Rectal smooth muscle tissue (tissue), 1 donor: ENCODE measurements around the gene STAC.
"Not testable (repeated sequence)": the region's sequence is repeated elsewhere in the genome, so short reads cannot be mapped to it uniquely, and the experiment has no call there.

Source experiments
- H3K27ac ChIP-seq: one replicate; pipeline ENCODE4 v1.7.0; 2013; ENCODE audit warnings: low read depth, low read length, inconsistent platforms
- H3K27me3 ChIP-seq: one replicate; pipeline ENCODE4 v1.7.0; 2013; ENCODE audit warnings: low read length; ENCODE audit not compliant: control insufficient read depth, insufficient read depth
- H3K36me3 ChIP-seq: one replicate; pipeline ENCODE4 v1.7.0; 2013; ENCODE audit warnings: low read length; ENCODE audit not compliant: control insufficient read depth, insufficient read depth
- H3K4me1 ChIP-seq: one replicate; pipeline ENCODE4 v1.7.0; 2013; ENCODE audit warnings: low read length; ENCODE audit not compliant: control insufficient read depth, insufficient read depth
- H3K4me3 ChIP-seq: one replicate; pipeline ENCODE4 v1.7.0; 2013; ENCODE audit warnings: low read length
- H3K9ac ChIP-seq: one replicate; pipeline ENCODE4 v1.7.0; 2013; ENCODE audit warnings: low read length

The STAC gene

DNA sequence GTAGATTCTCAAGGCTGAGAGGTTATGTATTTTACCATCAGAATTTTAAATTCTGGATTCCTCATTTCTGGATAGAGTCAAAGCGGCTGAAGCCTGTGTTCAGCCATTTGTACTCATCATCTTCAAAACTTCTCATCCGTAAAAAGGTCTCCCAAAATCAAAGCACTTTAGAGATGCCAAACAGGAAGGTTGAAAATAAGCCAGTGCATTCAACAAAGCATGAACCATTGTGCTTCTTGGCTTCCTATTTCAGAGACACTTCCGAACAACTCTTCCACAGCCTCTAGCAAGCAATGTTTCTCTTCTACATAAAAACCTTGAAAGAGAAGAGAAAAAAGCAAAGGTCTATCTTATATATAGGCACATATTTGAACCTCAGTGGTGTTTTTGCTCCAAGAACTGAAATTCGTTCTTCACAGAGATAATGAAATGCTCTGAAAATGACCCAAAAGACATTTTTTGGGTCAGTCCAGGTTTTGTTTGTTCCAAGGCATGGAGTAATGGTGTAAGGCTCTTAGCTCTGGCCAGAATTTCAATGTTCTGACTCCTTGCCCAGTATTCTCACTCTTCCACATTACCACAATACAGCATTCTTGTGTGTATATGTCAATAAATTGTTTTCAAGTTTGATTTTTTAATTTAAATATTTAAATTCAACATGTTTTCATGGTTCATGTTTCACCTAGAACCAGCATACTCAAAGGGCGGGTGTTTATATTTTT, 163.1 kb downstream of the STAC start:
- Histone ChIP-seq H3K27ac (no peak overlapping the region), H3K27me3 (no peaks in the 10 kb centered on the region), H3K4me3 (no peak overlapping the region), H3K4me1 (peaks cover 4% of the 10 kb centered on the region), H3K9ac (no peak overlapping the region), H3K36me3 (no peaks in the 10 kb centered on the region)

GRCh38 chr3:36546226-36546625, 165.9 kb downstream of the STAC start:
- Histone ChIP-seq H3K27me3 (no peaks in the 10 kb centered on the region), H3K27ac (no peak overlapping the region), H3K4me3 (no peak overlapping the region), H3K9ac (no peak overlapping the region), H3K36me3 (no peaks in the 10 kb centered on the region), H3K4me1 (peaks cover 4% of the 10 kb centered on the region)

GRCh38 chr3:36548712-36549111, 168.4 kb downstream of the STAC start:
- Histone ChIP-seq H3K27me3 (no peaks in the 10 kb centered on the region), H3K27ac (no peak overlapping the region), H3K4me1 (peaks cover 4% of the 10 kb centered on the region), H3K36me3 (no peaks in the 10 kb centered on the region), H3K4me3 (no peak overlapping the region), H3K9ac (no peak overlapping the region)

DNA sequence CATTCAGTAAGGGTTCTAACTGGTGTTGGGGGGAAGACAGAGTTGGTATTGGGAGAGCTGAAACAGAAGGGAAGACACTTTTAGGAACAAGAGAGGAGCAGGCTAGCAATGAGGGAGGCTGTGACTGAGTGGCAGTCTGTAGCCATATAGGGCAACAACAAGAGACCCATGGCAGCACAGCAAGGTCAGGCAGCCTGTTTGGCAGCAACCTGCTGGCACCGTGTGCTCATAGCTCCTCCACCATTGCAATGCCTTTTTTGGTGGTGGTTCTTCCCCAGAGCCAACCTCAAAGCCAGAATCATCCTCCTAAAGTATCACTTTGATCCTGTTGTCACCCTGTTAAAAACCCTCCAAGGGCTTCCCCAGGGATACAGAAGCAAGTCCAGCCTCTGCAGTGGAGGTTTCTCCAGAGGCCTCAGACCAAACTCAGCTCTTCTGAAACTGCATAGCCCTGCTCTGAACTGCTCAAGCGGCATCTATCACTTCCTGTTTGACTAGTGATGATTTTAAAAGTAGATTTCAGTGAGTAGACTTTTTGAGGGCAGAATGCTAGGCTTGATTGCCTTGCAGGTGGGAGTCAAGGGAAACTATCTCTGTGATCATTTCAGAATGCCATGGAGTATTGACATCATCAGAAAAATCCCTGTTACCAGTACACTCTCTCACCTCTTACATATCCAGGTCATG, 176.9 kb downstream of the STAC start:
- no peak overlapping the region for H3K4me3 ChIP-seq
- H3K9ac ChIP-seq: no peak overlapping the region
- peak overlapping the region; percentile 53 for H3K27ac ChIP-seq
- H3K36me3 ChIP-seq: no peaks in the 10 kb centered on the region
- no peaks in the 10 kb centered on the region for H3K27me3 ChIP-seq
- H3K4me1 ChIP-seq: peaks cover 4% of the 10 kb centered on the region

GRCh38 chr3:36557708-36558421, 177.6 kb downstream of the STAC start:
- Histone ChIP-seq H3K27ac (peak overlapping the region; percentile 53), H3K36me3 (no peaks in the 10 kb centered on the region), H3K9ac (no peak overlapping the region), H3K4me1 (peaks cover 4% of the 10 kb centered on the region), H3K27me3 (no peaks in the 10 kb centered on the region), H3K4me3 (no peak overlapping the region)

- Histone ChIP-seq H3K27ac (no peak overlapping the region), H3K4me1 (peaks cover 4% of the 10 kb centered on the region), H3K9ac (no peak overlapping the region), H3K36me3 (no peaks in the 10 kb centered on the region), H3K4me3 (no peak overlapping the region), H3K27me3 (no peaks in the 10 kb centered on the region)
Observed at GRCh38 chr3:36558961-36559360, 178.7 kb downstream of the STAC start.

DNA sequence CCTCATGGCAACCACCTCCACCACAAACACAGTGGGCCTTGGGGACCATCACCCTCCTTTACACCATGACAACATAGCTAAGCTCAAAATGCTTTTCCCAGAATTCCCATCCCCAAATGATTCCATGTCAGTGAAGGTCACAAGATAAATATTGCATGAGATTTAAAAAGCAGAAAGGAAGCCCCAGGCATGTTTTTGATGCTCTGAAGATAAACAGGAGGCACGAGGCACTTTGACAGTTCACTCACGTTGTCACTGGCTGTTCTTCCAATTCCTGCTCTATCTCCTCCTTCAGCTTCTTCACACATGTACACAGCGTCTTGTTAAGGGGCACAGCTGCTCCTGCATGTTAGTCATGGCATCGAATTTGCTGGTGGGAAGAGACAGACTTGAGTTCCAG, 180.4 kb downstream of the STAC start:
- no peak overlapping the region for H3K9ac ChIP-seq
- H3K36me3 ChIP-seq: no peaks in the 10 kb centered on the region
- no peak overlapping the region for H3K4me3 ChIP-seq
- peaks cover 4% of the 10 kb centered on the region for H3K4me1 ChIP-seq
- no peaks in the 10 kb centered on the region for H3K27me3 ChIP-seq
- no peak overlapping the region for H3K27ac ChIP-seq

DNA sequence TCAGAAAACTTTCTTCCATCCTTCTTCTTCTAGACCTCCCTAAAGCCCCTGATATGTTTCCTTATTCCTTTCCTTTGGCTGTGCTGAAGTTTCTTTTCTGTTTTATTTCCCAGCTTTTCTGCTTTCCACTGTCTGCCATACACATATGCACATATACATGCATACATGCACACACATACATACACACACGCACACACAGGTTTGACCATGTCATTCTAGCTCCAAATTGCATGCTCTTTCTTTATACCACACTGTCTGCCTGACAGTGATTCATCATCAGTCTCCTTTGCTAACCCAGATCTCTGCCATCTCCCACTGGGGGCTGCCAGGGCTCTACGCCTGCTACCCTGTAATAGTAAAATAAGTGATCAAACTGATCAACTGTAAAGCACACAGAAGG, 181.3 kb downstream of the STAC start:
- Histone ChIP-seq H3K4me1 (peaks cover 4% of the 10 kb centered on the region), H3K4me3 (no peak overlapping the region), H3K9ac (no peak overlapping the region), H3K27me3 (no peaks in the 10 kb centered on the region), H3K36me3 (no peaks in the 10 kb centered on the region), H3K27ac (no peak overlapping the region)

DNA sequence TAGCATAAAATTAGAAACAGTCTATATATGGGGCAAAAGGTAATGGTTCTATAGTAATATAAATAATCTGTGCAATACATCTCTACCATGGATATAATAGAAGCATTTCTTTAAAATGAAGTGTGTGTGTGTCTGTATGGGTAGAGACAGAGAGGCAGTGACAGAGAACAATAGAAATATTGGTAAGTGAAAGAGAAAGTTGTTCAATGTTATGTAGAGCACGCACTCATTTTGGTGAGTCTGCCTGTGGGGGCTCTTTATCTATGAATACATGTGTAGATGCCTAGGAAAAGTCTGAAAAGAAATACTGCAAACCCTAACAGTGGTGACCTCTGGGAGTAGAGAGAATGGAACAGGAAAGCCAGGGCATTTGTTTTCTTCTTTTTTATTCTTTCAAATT, 182.6 kb downstream of the STAC start:
- Histone ChIP-seq H3K4me3 (no peak overlapping the region), H3K9ac (no peak overlapping the region), H3K4me1 (no peaks in the 10 kb centered on the region), H3K36me3 (no peaks in the 10 kb centered on the region), H3K27ac (no peak overlapping the region), H3K27me3 (no peaks in the 10 kb centered on the region)

DNA sequence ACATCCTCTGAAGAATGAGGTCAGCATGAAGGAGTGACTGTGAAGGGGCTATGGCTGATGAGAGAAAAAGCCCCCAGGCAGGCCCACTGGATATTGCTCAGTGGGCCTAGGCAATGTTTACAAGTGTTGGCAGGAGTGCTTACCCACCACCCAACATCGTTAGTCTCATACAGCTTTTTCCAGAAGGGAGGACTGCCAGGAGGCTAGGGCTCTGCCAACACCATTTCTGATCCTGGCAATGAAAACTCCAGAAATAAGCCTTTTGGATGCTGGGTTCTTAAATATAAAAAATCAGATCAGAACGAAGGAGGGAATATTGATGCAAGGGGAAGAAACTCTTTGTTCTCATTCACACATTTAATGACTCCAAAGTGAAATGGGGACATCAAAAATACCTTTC, 194.9 kb downstream of the STAC start:
- no peaks in the 10 kb centered on the region for H3K4me1 ChIP-seq
- H3K36me3 ChIP-seq: no peaks in the 10 kb centered on the region
- H3K4me3 ChIP-seq: no peak overlapping the region
- H3K9ac ChIP-seq: no peak overlapping the region
- H3K27me3 ChIP-seq: no peaks in the 10 kb centered on the region
- H3K27ac ChIP-seq: no peak overlapping the region

DNA sequence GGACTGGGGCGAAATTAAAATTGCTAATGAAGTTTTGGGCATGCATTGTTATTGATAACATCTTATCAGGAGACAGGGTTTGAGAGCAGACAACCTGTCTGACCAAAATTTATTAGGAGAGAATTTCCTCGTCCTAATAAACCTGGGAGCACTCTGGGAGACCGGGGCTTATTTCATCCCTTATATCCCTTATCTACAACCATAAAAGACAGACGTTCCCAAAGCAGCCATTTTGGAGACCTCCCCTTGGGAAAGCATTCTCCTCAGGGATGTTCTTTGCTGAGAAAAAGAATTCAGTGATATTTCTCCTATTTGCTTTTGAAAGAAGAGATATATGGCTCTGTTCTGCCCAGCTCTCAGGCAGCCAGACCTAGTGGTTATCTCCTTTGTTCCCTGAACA, 198.1 kb downstream of the STAC start:
- not testable (repeated sequence) for H3K27me3 ChIP-seq, H3K4me3 ChIP-seq, H3K27ac ChIP-seq, H3K4me1 ChIP-seq, H3K36me3 ChIP-seq, H3K9ac ChIP-seq

DNA sequence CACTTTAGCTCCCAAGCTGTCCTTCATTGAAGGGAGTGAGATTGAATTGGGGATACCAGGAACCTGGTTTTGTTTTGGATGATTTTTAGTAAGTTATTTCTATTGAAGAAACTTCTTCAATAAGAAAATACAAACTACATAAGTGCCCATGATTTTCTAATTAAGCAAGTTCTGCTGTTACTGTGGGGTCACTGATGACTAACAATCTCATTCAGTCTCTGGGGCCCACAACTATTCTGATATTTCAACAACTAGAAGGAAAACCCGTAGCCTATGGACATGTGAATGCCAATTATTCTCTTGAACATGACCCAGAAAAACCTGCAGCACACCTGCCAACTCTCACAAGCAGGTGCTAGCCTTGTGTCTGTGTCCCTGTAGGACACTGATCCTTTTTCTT, 199.4 kb downstream of the STAC start:
- no peaks in the 10 kb centered on the region for H3K27me3 ChIP-seq
- H3K9ac ChIP-seq: no peak overlapping the region
- H3K36me3 ChIP-seq: no peaks in the 10 kb centered on the region
- no peak overlapping the region for H3K4me3 ChIP-seq
- no peak overlapping the region for H3K27ac ChIP-seq
- H3K4me1 ChIP-seq: no peaks in the 10 kb centered on the region
